Adrenal gland (tissue), 5 donors: ENCODE data around the gene TGFA.

Experiments used
- POLR2A ChIP-seq, 2 donors: fragments of 450-650 bp; IDR thresholded peaks; one replicate each; pipeline ENCODE4 v1.6.1; 2017; ENCODE audit warnings: antibody characterized with exemption in 2 of 2, mild to moderate bottlenecking in 2 of 2, moderate library complexity in 1 of 2
- TF ChIP-seq, protein P1 (sequence below), 6 experiments: fragments of 450-650 bp in 4 of 6; fragments of 200-600 bp in 2 of 6; sonication (generic) in 1 of 6; IDR thresholded peaks; 1 replicate in 5 of 6; 2 replicates in 1 of 6; pipeline versions ENCODE4 v1.5.1 to v1.8.0; 2016 to 2021; ENCODE audit warnings: antibody characterized with exemption in 6 of 6, mild to moderate bottlenecking in 2 of 6, moderate library complexity in 1 of 6
- donor health status: DM: no; HTN: no; CAD: no.

DNA sequence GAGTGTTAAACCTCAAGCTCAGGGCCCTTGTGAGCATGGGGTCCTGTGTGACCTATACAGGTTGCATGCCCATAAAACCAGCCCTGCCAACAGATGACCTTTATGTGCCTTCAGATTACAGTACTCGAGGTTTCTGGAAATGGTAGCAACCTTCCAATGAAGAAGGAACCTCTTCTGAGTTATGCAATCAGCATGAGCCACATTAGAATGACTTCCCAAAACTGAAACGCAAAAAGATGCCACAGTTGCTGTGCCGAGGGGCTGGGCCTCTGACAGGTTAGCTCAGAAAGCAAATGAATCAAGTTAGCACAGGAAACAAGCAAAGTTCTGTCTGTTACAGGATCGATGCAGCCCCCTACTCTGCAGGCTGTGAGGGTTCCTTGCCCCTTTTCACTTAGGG lies 37.7 kb downstream of the TGFA start:
- TF ChIP-seq POLR2A (IDR thresholded peaks at IDR 0.05): no peak
- TF ChIP-seq, protein P1, sequence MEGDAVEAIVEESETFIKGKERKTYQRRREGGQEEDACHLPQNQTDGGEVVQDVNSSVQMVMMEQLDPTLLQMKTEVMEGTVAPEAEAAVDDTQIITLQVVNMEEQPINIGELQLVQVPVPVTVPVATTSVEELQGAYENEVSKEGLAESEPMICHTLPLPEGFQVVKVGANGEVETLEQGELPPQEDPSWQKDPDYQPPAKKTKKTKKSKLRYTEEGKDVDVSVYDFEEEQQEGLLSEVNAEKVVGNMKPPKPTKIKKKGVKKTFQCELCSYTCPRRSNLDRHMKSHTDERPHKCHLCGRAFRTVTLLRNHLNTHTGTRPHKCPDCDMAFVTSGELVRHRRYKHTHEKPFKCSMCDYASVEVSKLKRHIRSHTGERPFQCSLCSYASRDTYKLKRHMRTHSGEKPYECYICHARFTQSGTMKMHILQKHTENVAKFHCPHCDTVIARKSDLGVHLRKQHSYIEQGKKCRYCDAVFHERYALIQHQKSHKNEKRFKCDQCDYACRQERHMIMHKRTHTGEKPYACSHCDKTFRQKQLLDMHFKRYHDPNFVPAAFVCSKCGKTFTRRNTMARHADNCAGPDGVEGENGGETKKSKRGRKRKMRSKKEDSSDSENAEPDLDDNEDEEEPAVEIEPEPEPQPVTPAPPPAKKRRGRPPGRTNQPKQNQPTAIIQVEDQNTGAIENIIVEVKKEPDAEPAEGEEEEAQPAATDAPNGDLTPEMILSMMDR (IDR thresholded peaks at IDR 0.05): no peak
